HL-60 (cell line): ENCODE measurements around the gene PLEKHA8.

Source experiments
- DNase-seq, 2 experiments: peaks; one replicate each; pipeline ENCODE4 v3.0.0-alpha.2; 2010 to 2020; ENCODE audit warnings: low read depth in 1 of 2, low spot score in 1 of 2
- H3K27ac ChIP-seq: fragments of 250-450 bp; sonication (Bioruptor Pico); replicated peaks from 2 replicates; pipeline ENCODE4 v1.5.1; 2020; ENCODE audit warnings: mild to moderate bottlenecking, moderate library complexity
- H3K27me3 ChIP-seq: fragments of 250-450 bp; sonication (Bioruptor Pico); 2 replicates; pipeline ENCODE4 v1.5.1; 2021; ENCODE audit warnings: mild to moderate bottlenecking, moderate library complexity; ENCODE audit not compliant: insufficient read depth, poor library complexity, severe bottlenecking
- H3K4me3 ChIP-seq: replicated peaks from 2 replicates; pipeline ENCODE4 v1.5.1; 2011; ENCODE audit warnings: mild to moderate bottlenecking, control low read depth, low read length; ENCODE audit not compliant: insufficient read depth
- GABPA ChIP-seq: IDR thresholded peaks from 2 replicates; pipeline ENCODE4 v1.6.1; 2012; ENCODE audit warnings: low read depth
- POLR2AphosphoS5 ChIP-seq: IDR thresholded peaks from 2 replicates; pipeline ENCODE4 v1.6.1; 2012; ENCODE audit warnings: low read depth
- REST ChIP-seq: IDR thresholded peaks from 2 replicates; pipeline ENCODE4 v1.6.1; 2012; ENCODE audit warnings: low read depth; ENCODE audit not compliant: insufficient replicate concordance
- SPI1 ChIP-seq: IDR thresholded peaks from 2 replicates; pipeline ENCODE4 v1.6.1; 2012; ENCODE audit warnings: low read depth, mild to moderate bottlenecking, borderline replicate concordance
- long read RNA-seq: library from polyadenylated mRNA; unstranded; transcript quantifications from one replicate; pipeline ENCODE4 v2.0.0, GENCODE V29; 2020
- TF ChIP-seq, protein P1 (sequence below): IDR thresholded peaks from one replicate; pipeline ENCODE4 v1.5.1; 2011; ENCODE audit warnings: low read length, control low read depth, inconsistent platforms; ENCODE audit not compliant: insufficient read depth

The PLEKHA8 gene, protein sequence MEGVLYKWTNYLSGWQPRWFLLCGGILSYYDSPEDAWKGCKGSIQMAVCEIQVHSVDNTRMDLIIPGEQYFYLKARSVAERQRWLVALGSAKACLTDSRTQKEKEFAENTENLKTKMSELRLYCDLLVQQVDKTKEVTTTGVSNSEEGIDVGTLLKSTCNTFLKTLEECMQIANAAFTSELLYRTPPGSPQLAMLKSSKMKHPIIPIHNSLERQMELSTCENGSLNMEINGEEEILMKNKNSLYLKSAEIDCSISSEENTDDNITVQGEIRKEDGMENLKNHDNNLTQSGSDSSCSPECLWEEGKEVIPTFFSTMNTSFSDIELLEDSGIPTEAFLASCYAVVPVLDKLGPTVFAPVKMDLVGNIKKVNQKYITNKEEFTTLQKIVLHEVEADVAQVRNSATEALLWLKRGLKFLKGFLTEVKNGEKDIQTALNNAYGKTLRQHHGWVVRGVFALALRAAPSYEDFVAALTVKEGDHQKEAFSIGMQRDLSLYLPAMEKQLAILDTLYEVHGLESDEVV
- long read RNA-seq, partial matches to known transcripts: 2 of 5 reads
- long read RNA-seq, other reads (novel, unspliced or antisense): 3 of 5 reads

DNA sequence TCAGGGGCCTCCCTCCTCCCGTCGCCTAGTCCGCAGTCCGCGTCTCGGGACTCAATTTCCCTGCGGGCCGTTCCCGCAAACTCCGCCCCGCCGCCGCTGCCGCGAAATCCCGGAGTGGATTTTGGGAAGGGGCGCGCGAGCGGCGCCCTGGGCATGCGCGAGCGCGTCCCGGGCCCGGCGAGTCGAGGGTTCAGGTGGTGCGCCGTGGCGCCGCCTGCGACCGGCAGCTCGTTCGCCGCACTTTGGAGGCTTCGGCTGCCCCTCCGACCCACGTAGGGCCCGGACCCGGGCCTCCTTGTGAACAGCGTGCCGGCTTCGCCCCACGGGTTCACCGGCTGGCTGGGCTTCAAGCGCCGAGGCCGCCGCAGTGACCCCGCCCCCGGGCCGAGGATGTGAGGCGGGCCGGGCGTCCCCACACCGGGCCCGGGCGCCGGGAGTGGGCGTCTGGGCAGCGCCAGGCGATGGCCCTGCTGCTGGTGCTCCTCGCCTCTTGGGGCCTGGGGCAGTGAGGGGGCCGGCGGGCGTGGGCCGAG lies at the start of gene PLEKHA8:
Gene PLEKHA8 (plus strand): TSS at position 197 of the 533 bp plus-strand sequence. CDS start 351 bp downstream, outside the sequence.
- H3K4me3 ChIP-seq: peak within 1 kb of the TSS; percentile 94
- H3K27me3 ChIP-seq: no peaks in the 10 kb centered on the region
- DNase-seq: peak; percentile 65 to 88
- TF ChIP-seq GABPA (no peak), POLR2AphosphoS5 (no peak), REST (no peak), SPI1 (no peak)
- TF ChIP-seq, protein P1, sequence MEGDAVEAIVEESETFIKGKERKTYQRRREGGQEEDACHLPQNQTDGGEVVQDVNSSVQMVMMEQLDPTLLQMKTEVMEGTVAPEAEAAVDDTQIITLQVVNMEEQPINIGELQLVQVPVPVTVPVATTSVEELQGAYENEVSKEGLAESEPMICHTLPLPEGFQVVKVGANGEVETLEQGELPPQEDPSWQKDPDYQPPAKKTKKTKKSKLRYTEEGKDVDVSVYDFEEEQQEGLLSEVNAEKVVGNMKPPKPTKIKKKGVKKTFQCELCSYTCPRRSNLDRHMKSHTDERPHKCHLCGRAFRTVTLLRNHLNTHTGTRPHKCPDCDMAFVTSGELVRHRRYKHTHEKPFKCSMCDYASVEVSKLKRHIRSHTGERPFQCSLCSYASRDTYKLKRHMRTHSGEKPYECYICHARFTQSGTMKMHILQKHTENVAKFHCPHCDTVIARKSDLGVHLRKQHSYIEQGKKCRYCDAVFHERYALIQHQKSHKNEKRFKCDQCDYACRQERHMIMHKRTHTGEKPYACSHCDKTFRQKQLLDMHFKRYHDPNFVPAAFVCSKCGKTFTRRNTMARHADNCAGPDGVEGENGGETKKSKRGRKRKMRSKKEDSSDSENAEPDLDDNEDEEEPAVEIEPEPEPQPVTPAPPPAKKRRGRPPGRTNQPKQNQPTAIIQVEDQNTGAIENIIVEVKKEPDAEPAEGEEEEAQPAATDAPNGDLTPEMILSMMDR: no peak
- H3K27ac ChIP-seq: peak within 1 kb of the TSS; percentile 75

- no peak for DNase-seq
- TF ChIP-seq GABPA: no peak
- Histone ChIP-seq H3K27me3 (no peaks in the 10 kb centered on the region), H3K4me3 (no peak overlapping the region), H3K27ac (no peak overlapping the region)
These were observed 48.1 kb upstream of the PLEKHA8 start for GRCh38 chr7:29980151-29980550.

DNA sequence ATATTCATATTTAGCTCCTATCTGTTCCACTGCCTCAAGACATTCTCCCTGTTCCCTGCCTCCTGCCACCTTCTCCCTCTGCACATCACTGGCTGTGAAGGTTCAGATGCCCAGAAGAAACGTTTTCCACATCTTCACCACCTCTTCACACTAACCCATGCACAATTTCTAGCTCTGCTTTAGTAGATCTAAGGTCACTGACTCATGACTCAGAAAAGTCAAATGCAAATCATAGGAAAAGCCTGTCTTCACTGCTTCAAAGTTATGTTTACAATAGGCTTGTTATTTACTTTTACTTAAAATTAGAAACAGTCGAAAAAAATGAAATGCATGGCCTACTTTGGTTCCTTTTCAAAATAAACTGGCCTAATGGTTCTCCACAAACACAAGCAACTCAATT lies 41.1 kb upstream of the PLEKHA8 start:
- H3K27ac ChIP-seq: no peak overlapping the region
- H3K27me3 ChIP-seq: peaks cover 17% of the 10 kb centered on the region
- no peak for DNase-seq
- no peak overlapping the region for H3K4me3 ChIP-seq
- TF ChIP-seq, protein P1: no peak
- no peak for TF ChIP-seq POLR2AphosphoS5

- DNase-seq: no peak
- Histone ChIP-seq H3K4me3 (no peak overlapping the region), H3K27me3 (peaks cover 17% of the 10 kb centered on the region), H3K27ac (no peak overlapping the region)
- no peak for TF ChIP-seq POLR2AphosphoS5
- TF ChIP-seq REST: no peak
- TF ChIP-seq, protein P1: no peak
- TF ChIP-seq SPI1: no peak
- TF ChIP-seq GABPA: no peak
These were observed 40.3 kb upstream of the PLEKHA8 start for GRCh38 chr7:29987811-29988317.
